ENCODE data around the gene KCNN3. TPM values are rescaled to one million over a fixed set of nuclear protein-coding genes. Genes with fewer than 3 reads are reported as not detected.

The KCNN3 gene
- total RNA-seq, 4 donors from 2014 or later, result under 0.01 to 0.57 (median 0.08) TPM

DNA sequence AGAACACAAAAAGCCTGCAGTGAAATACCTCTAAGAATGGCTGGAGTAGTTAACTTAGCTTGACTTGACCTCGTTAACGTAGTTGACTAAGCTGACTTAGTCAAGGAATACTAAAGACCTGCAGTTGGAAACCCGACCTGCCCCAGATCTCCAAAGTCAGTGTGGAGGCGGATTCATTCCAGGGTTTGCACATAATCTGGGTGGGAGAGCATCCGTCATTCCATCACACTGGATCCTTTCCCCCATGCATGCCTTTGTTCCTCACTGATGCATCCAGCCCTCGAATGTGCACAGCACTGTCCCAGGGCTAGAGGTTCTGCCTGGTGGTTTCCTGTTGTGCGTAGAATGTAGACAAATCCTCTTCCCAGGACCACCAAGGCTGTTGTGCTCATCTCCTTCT, 76.4 kb downstream of the KCNN3 start:
- TF ChIP-seq, protein P1, sequence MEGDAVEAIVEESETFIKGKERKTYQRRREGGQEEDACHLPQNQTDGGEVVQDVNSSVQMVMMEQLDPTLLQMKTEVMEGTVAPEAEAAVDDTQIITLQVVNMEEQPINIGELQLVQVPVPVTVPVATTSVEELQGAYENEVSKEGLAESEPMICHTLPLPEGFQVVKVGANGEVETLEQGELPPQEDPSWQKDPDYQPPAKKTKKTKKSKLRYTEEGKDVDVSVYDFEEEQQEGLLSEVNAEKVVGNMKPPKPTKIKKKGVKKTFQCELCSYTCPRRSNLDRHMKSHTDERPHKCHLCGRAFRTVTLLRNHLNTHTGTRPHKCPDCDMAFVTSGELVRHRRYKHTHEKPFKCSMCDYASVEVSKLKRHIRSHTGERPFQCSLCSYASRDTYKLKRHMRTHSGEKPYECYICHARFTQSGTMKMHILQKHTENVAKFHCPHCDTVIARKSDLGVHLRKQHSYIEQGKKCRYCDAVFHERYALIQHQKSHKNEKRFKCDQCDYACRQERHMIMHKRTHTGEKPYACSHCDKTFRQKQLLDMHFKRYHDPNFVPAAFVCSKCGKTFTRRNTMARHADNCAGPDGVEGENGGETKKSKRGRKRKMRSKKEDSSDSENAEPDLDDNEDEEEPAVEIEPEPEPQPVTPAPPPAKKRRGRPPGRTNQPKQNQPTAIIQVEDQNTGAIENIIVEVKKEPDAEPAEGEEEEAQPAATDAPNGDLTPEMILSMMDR (IDR thresholded peaks at IDR 0.05; ENCODE audit: low read depth), result no peak

DNA sequence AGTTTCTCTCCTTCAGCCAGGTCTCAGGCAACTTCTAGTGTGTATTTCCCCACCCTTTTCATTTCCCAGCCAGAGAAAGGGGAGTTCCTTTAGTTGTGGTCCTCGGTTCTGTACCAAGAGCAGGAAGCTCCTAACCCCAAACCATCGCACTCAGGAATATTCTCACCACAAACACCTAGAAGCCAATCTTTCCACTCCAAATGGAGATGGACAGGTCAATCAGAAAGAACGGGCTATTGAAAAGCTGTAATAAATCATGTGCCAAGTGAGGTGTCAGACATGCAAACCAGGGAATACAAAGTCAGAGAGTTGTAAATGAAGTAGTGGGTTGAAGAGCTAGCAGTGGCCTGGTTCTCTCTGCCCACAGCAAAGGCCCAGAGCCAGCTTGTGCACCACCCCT, 77.2 kb downstream of the KCNN3 start:
- TF ChIP-seq, protein P1 (IDR thresholded peaks at IDR 0.05; ENCODE audit: low read depth), result no peak

DNA sequence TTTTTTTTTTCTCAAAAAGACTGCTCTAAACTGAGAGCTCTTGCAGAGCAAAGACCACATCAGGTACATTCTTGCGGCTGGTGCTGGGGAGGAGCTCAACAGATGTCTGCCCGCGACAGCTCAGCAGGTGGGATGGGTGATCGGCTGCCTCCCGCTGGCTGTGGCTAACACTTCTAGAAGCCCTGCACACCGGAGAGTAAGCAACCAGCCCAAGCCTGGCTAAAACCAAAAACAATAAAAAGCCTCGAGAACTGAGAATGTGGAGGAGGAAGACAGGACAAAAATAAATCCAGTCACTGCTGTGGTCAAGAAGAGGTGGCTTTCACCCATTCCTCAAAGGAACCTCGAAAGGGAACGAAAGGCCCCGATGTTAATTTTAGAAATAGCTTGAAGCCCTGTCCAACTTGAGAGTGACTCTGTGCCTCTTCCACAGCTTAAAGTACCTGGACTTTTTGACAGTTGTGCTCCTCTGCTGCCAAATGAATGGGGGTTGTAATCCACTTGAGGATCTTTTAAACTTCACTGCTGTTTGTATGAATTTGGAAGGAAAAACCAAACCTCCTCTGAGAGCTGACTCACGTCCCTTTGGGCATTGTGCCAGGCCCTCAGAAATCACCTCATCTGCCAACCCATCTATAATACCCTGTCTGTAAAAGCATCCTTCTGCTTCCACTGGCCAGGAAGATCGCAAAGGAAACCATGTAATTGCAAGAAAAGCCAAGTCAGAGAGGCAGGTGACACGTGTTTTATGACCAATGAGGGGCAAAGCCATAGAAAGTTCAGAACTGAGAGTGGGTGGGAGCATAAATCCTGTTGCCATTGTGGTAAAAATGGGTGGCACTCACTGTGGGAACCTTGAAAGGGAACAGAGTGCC, 78.6 kb downstream of the KCNN3 start:
- TF ChIP-seq, protein P1 (IDR thresholded peaks at IDR 0.05; ENCODE audit: low read depth), result no peak

DNA sequence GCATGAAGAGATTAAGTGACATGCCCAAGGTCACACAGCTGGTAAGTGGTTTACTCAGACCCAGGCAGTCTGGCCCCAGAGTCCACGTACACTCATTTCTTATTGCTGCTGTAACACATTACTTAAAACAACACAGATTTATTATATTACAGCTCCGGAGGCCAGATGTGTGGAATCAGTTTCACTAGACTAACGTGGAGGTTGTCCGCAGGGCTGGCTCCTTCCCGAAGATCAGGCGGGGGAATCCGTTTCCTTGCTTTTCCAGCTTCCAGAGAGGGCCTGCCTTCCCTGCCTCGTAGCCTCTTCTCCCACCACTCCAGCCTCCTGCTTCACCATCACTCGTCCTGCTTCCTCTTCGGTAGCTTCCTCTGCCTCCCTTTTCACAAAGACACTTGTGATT, 81.2 kb downstream of the KCNN3 start:
- TF ChIP-seq, protein P1 (IDR thresholded peaks at IDR 0.05; ENCODE audit: low read depth), result no peak

DNA sequence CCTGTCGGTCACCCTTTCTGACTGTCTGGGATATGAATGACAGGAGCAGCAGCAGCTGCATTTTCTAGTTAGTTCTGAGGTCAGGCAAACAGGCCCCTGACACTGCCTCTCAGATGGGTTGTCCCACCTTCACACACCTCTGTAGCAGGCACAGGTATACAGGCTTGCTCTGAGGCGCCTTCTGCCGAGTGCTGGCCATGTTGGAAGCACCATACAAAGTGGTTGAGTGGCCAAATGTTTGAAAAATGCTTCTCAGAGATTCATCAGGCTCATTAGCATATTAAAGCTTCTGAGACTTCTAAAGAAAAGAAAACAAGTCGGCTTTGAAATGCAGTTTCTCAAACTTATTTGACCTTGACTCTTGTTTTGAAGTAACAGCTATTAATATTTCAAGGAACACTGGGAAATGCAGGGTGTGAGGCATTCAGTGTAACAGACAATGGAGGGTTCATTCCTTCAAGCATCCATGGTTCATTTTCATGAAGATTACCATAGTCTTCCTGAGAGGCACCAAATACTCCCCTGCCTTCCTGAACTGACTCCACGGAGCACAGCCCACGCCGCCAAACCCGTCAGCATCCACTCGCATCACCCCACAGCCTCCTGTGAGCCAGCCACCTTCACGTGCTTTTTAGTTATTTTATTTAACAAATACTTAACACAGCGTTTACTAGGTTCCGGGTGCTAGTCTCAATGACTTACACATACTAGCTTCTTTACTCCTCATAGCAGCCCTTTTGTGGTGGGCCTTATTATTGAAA, 81.8 kb downstream of the KCNN3 start:
- TF ChIP-seq, protein P1 (IDR thresholded peaks at IDR 0.05; ENCODE audit: low read depth), result no peak

DNA sequence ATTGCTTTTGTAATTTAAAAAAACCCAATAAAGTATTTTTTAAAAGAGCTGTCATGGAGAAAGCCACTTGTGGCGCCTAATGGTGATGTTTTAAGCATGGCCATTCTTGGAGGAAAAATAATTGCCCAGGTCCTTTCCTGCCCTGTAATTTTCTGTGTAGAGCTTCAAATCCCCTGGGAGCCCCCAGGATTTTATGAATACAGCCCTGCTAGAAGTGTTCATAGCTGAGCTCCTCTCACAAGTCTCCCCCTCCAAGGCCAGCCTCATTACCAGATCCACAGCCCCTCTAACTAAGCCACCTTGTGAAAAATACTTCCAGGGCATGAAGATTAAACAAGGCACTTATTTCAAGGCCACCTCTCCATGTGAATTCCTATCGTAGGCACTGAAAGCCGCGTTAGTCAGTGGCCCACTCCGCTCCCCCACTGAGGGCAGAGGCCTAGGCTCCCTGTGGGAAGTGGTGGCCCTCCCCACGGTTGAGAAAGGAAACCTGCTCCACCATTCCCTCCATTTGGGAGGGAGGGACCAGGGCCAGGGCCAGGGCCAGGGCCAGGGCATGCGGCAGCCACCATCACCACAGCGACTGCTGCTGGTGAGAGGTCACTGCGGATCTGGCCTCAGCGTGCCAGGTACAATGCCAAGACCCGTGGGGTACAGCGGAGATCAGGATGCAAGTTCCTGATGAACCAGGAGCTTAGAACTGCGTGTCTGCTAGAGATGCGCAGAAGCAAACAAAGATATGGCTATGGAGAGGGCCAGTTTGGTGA, 83.1 kb downstream of the KCNN3 start:
- TF ChIP-seq, protein P1 (IDR thresholded peaks at IDR 0.05; ENCODE audit: low read depth), result no peak
